NCI-H526 (cell line): ENCODE results near the gene SBK2.
A peak's percentile ranks its signal among the peaks of the same experiment; 100 is the strongest.
"Not testable (repeated sequence)": the region's sequence is repeated elsewhere in the genome, so short reads cannot be mapped to it uniquely, and the experiment has no call there.

ENCODE experiments used
- DNase-seq, 2 experiments: peaks; one replicate each; lab custom pipeline; 2025; lab: John Stamatoyannopoulos, UW

The SBK2 gene

DNA sequence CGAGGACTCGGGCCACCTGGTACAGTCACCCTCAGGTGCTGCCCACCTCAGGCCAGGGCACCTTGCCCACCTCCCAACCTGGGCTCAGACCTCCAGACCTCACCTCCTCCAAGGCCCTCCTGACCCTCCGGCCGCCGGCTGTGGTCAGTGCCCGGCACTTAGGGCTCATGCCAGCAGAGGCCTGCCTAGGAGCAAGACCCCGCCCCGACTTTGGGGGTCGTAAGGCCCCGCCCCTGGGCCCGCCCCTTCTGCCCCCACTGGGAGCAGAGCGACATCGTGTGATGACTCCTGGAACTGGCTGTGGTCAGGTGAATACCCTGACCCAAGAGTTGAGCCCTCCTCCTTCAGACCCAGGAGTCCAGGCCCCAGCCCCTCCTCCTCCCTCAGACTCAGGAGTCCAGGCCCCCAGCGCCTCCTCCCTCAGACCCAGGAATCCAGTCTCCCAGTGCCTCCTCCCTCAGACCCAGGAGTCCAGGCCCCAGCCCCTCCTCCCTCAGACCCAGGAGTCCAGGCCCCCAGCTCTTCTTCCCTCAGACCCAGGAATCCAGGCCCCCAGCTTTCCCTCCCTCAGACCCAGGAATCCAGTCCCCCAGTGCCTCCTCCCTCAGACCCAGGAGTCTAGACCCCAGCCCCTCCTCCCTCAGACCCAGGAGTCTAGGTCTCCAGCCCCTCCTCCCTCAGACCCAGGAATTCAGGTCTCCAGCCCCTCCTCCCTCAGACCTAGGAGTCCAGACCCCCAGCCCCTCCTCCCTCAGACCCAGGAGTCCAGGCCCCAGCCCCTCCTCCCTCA lies at the start of gene SBK2:
TSS of gene SBK2 (minus strand) at position 183 of the 790 bp plus-strand sequence. CDS start 839 bp downstream, outside the sequence.
- DNase-seq = peak in 1 of 2 experiments; percentile 31

GRCh38 chr19:55585658-55586339 lies 48.9 kb upstream of the SBK2 start:
- peak; percentile 52 to 90 for DNase-seq

GRCh38 chr19:55584871-55585270 lies 47.9 kb upstream of the SBK2 start:
- DNase-seq = no peak

DNA sequence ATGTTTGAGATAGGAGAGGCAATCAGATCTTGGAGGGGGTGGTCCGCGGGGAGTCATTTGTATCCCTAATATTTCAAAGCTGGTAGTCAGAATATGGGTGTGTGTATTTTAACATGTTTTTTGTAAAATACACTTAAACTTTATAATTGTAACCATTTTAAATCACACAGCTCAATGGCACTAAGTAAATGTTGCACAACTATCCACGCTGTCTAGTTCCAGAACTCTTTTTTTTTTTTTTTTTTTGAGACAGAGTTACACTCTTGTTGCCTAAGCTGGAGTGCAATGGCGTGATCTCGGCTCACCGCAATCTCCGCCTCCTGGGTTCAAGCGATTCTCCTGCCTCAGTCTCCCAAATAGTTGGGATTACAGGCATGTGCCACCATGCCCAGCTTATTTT lies 47.0 kb upstream of the SBK2 start:
- not testable (repeated sequence) for DNase-seq

- not testable (repeated sequence) for DNase-seq
Measured at GRCh38 chr19:55582284-55582683, 45.4 kb upstream of the SBK2 start.

GRCh38 chr19:55581823-55582223 lies 44.9 kb upstream of the SBK2 start:
- no peak for DNase-seq

GRCh38 chr19:55581145-55581822 lies 44.4 kb upstream of the SBK2 start:
- no peak for DNase-seq

DNA sequence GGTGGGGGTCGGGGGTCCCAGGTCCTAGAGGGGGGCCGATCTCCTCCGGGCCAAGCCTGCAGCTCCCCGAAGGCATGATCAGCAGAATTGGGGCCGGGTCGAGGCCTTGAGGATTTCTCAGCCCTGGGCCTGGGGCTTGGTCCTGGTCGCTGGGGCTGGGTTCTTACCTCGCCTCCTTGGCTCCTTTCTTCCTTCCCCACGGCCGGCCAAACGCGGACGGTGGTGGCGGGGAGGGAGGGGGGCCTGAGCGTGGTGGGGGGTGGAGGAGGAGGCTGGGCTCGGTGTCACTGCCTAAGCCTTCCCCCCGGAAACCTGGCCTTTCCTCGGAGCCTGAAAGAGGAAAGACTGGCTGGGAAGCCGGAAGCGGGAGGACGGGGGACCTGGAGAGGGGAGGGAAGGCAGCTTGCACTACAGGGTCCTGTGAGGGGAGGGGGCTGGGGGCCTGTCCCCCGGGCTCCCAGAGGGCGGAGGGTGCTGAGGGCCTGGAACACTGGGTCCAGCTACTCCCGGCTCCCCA lies 43.8 kb upstream of the SBK2 start, which contains the start of gene ZNF579:
TSS of gene ZNF579 (minus strand) at position 221 of the 517 bp plus-strand sequence. CDS start 1,209 bp downstream, outside the sequence.
- peak; percentile 81 to 95 for DNase-seq

GRCh38 chr19:55579766-55580621 lies 43.1 kb upstream of the SBK2 start:
- DNase-seq = peak in 1 of 2 experiments; percentile 56

- DNase-seq = no peak
Measured at GRCh38 chr19:55578761-55579747, 42.1 kb upstream of the SBK2 start.

DNA sequence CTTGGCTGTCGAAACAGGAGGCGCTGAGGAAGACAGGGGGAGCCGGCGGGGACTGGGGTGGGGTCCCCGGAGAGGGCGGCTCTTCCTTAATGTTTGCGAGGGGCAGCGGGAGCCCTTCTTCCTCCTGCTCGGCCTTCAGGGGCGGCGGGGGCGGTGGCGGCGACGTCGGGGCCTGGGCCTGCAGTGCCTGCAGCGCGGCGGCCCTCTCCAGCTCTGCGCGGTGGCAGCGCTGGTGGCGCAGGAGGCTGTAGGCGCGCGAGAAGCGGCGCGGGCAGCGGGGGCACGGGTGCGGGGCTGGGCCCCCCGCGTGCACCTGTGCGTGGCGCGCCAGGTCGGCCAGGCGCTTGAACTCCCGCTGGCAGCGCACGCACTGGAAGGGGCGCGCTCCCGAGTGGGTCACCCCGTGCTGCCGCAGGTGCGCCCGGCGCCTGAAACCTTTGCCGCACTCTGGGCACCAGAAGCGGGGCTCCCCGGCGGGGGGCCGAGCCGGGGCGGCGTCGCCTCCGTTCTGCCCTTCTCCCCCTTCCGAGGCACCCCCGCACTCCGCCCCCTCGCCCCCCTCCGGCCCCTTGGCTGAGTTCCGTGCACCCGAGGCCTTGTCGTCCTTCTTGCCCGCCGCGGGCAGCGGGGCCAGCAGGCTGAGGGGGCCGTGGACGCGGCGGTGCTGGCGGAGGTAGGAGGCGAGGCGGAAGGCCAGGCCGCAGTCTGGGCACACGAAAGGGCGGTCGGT lies 41.3 kb upstream of the SBK2 start:
- no peak for DNase-seq

- no peak for DNase-seq
Measured at GRCh38 chr19:55576746-55577145, 39.8 kb upstream of the SBK2 start.

DNA sequence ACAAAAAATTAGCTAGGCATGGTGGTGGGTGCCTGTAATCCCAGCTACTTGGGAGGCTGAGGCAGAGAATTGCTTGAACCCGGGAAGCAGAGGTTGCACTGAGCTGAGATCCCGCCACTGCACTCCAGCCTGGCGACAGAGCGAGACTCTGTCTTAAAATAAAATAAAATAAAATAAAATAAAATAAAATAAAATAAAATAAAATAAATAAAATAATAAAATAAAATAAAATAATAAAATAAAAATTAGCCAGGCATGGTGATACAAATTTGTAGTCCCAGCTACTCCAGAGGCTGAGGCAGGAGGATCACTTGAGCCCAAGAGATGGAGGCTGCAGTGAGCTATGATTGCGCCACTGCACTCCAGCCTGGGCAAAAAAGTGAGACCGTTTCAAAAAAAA lies 37.0 kb upstream of the SBK2 start:
- not testable (repeated sequence) for DNase-seq

DNA sequence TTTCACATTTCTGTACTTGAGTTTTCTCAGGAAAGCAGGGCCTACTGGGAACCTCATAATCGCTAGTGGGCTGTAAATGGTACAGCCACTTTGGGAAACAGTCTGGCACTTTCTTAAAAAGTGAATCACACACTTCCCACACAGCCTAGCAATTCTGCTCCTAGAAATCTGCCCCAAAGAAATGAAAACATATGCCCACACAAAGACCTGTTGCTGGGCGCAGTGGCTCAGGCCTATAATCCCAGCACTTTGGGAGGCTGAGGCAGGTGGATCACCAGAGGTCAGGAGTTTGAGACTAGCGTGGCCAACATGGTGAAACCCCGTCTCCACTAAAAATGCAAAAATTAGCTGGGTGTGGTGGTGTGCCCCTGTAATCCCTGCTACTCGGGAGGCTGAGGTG lies 32.5 kb upstream of the SBK2 start:
- DNase-seq = not testable (repeated sequence)

DNA sequence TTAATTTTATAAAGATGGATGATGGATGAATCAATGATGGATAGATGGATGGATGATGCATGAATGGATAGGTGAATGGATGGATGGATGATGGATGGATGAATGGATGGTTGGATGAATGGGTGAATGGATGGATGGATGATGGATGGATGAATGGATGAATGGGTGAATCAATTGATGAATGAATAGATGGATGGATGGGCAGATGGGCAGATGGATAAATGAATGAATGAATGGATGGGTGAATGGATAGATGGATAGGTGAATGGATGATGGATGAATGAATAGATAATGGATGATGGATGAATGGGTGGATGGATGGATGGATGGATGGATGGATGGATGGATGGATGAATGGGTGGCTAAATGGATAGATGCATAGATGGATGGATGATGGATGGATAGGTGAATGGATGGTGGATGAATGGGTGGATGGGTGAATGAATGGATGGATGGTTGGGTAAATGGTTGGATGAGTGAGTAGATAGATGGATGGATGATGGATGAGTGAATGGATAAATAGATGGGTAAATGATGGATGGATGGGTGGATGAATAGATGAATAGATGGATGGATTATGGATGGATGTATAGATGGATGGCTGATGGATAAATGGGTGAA lies 30.9 kb upstream of the SBK2 start:
- no peak for DNase-seq

DNA sequence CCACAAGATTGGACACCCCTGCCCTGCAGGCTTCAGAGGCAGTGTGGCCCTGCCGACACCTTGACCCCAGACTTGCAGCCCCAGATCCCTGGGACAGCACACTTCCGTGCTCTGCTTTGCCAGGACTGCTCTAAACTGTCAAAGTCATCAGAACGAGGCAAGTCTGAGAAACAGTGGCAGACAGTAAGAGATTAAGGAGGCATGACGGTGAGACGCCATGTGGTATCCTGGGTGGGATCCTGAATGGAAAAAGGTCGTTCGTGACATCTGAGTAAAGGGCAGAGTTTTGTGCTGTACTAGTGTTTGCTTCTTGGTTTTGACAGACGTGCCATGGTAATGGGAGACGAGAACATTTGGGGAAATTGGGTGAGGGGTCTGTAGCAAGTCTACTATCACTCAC lies 29.9 kb upstream of the SBK2 start:
- no peak for DNase-seq

GRCh38 chr19:55563261-55563690 lies 26.3 kb upstream of the SBK2 start:
- DNase-seq = no peak

DNA sequence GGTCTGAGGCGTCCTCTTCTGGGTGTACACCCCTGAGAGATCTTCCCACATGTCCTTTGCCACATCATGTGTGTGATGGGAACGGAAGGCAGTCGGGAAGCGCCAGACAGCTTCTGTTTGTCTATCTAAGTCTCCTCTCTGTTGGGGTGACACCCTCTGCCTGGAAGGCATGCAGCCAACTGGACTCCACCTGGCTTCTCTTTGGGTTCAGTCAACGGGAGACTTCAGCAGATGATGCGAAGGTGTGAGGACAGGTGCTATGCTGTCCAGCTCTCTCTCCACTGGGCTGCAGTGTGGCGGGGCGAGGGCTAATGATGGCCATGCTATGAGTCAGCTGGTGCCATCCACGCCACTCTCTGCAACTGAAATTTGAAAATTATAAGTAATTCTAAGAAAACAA lies 22.8 kb upstream of the SBK2 start:
- DNase-seq = no peak

GRCh38 chr19:55554741-55555152 lies 17.8 kb upstream of the SBK2 start:
- DNase-seq = no peak
